ENCODE data around the gene ZMAT5. TPM values are rescaled to one million over a fixed set of nuclear protein-coding genes. Genes with fewer than 3 reads are reported as not detected.

ZMAT5 gene
- total and polyA plus RNA-seq, 9 of the 15 experiments (the other 6 are each of a cell fraction or from before 2014, with no cell fraction given) = 2.0 to 25.2 (median 11.9) TPM

- H3K4me2 ChIP-seq (ENCODE audit: insufficient read depth, low read length) = no peak overlapping the region
- intact Hi-C loops (cut with micrococcal nuclease) (no loop called here), in situ Hi-C loops (cut with MboI) (no loop called here)
- BruUV-seq (replicated peaks) = no TSS peak
- H3K27ac ChIP-seq (ENCODE audit: extremely low read depth, low read depth, low read length) = no peak overlapping the region
- H3K4me3 ChIP-seq = no peak overlapping the region
- H3K4me1 ChIP-seq (replicated peaks in 1 of 2; ENCODE audit: control insufficient read depth in 2 of 2, insufficient read depth in 2 of 2, low read length in 2 of 2) = peaks cover 5 to 11% of the 10 kb centered on the region in 2 experiments; a peak in 4 of 5 replicates
- ATAC-seq = peak; percentile 65
- no peak for FAIRE-seq
- no peaks in the 10 kb centered on the region for H3K27me3 ChIP-seq (ENCODE audit: control insufficient read depth in 2 of 2, insufficient read depth in 2 of 2, low read length in 2 of 2)
- DNase-seq (ENCODE audit: extremely low read depth in 1 of 4, low spot score in 3 of 4) = peak in 1 of 4 experiments; percentile 26
- no peak for TF ChIP-seq TFAM (CRISPR knock-in tag; conservative IDR thresholded peaks at IDR 0.05)
- TF ChIP-seq ARID3B (CRISPR knock-in tag; IDR thresholded peaks at IDR 0.05; ENCODE audit: borderline replicate concordance) = no peak
- no peak for TF ChIP-seq CEBPG (CRISPR knock-in tag; IDR thresholded peaks at IDR 0.05)
- TF ChIP-seq CEBPG (tag; conservative IDR thresholded peaks at IDR 0.05 in 1 of 2, IDR thresholded peaks at IDR 0.05 in 1 of 2) = no peak
- no peak for TF ChIP-seq PHF21A (IDR thresholded peaks at IDR 0.05; ENCODE audit: borderline replicate concordance, low read depth)
- TF ChIP-seq ZNF586 (CRISPR knock-in tag; conservative IDR thresholded peaks at IDR 0.05) = no peak
- TF ChIP-seq DLX4 (CRISPR knock-in tag; IDR thresholded peaks at IDR 0.05) = no peak
- no peak for TF ChIP-seq XRCC4 (IDR thresholded peaks at IDR 0.05; ENCODE audit: extremely low read depth, insufficient read depth, insufficient read length)
- TF ChIP-seq RFX1 (IDR thresholded peaks at IDR 0.05) = no peak
- TF ChIP-seq L3MBTL2 (IDR thresholded peaks at IDR 0.05) = no peak
- H3K79me2 ChIP-seq (ENCODE audit: control insufficient read depth, insufficient read depth, low read length) = no peaks in the 10 kb centered on the region
- H3K9me1 ChIP-seq (ENCODE audit: control insufficient read depth, insufficient read depth, low read length) = no peaks in the 10 kb centered on the region
- H2AFZ ChIP-seq (ENCODE audit: low read depth, low read length) = no peak overlapping the region
- WGBS (ENCODE audit: insufficient coverage, low coverage, missing lambda C conversion rate) = 70% methylated on average over 6 of the region's 7 CpGs
- H3K9me3 ChIP-seq (replicated peaks; ENCODE audit: control insufficient read depth, insufficient read depth, low read depth, low read length) = no peaks in the 10 kb centered on the region
- CTCF ChIA-PET (ENCODE audit: low intra/inter-chr PET ratio) = no interaction called here
- H3K9ac ChIP-seq (ENCODE audit: insufficient read depth in 1 of 2, low read depth in 2 of 2, low read length in 2 of 2) = peak overlapping the region in 1 of 2 experiments; percentile 79; a peak in 2 of 4 replicates
- H3K36me3 ChIP-seq (ENCODE audit: control insufficient read depth, insufficient read depth, low read length) = no peaks in the 10 kb centered on the region
- POLR2A ChIA-PET = interaction anchor here (1.5 kb wide), 1 partner anchor 9 kb away, joined by 4 read pairs; no protein-coding TSS in a partner anchor
- H4K20me1 ChIP-seq (replicated peaks; ENCODE audit: control insufficient read depth, insufficient read depth, low read length) = no peaks in the 10 kb centered on the region
These were observed 19.0 kb downstream of the ZMAT5 start for GRCh38 chr22:29747832-29748231.
